Astrocyte (in vitro differentiated cells and primary cell): ENCODE measurements around the gene SDF2. TPM values are rescaled to one million over a fixed set of nuclear protein-coding genes. Genes with fewer than 3 reads are reported as not detected.

Experiments used
- DNase-seq: peaks from one replicate; pipeline ENCODE4 v3.0.0-alpha.2; 2010; ENCODE audit warnings: low read depth
- FAIRE-seq: peaks from 2 replicates; lab custom pipeline; 2011; peaks lifted over from hg19 to GRCh38; lab: Jason Lieb, UNC
- H2AFZ ChIP-seq: 2 replicates; pipeline ENCODE4 v1.6.0; 2012; ENCODE audit warnings: low read depth, low read length, inconsistent platforms
- H3K27ac ChIP-seq: 2 replicates; pipeline ENCODE4 v1.5.1; 2011; ENCODE audit warnings: low read depth, low read length, inconsistent platforms
- H3K27me3 ChIP-seq: 2 replicates; pipeline ENCODE4 v1.6.0; 2011; ENCODE audit warnings: low read length, inconsistent platforms; ENCODE audit not compliant: insufficient read depth
- H3K36me3 ChIP-seq: 2 replicates; pipeline ENCODE4 v1.5.1; 2011; ENCODE audit warnings: low read length, inconsistent platforms; ENCODE audit not compliant: insufficient read depth
- H3K4me1 ChIP-seq: 2 replicates; pipeline ENCODE4 v1.5.1; 2011; ENCODE audit warnings: low read length, inconsistent platforms; ENCODE audit not compliant: insufficient read depth
- H3K4me2 ChIP-seq: 2 replicates; pipeline ENCODE4 v1.6.0; 2012; ENCODE audit warnings: low read length, inconsistent platforms
- H3K4me3 ChIP-seq: 2 replicates; pipeline ENCODE4 v1.5.1; 2011; ENCODE audit warnings: low read depth, mild to moderate bottlenecking, low read length, inconsistent platforms; ENCODE audit not compliant: insufficient read depth
- H3K79me2 ChIP-seq: 2 replicates; pipeline ENCODE4 v1.6.0; 2012; ENCODE audit warnings: mild to moderate bottlenecking, low read length, inconsistent platforms; ENCODE audit not compliant: insufficient read depth
- H3K9ac ChIP-seq: 2 replicates; pipeline ENCODE4 v1.6.0; 2012; ENCODE audit warnings: mild to moderate bottlenecking, low read length, inconsistent platforms
- H3K9me3 ChIP-seq: 2 replicates; pipeline ENCODE4 v1.5.1; 2012; ENCODE audit warnings: low read depth, mild to moderate bottlenecking, low read length, inconsistent platforms; ENCODE audit not compliant: insufficient read depth
- H4K20me1 ChIP-seq: 2 replicates; pipeline ENCODE4 v1.6.0; 2012; ENCODE audit warnings: low read length, inconsistent platforms; ENCODE audit not compliant: insufficient read depth
- H3K27ac Mint-ChIP-seq: one replicate; pipeline ENCODE4 v1.8.0; 2021; ENCODE audit warnings: mild to moderate bottlenecking, mixed read lengths; ENCODE audit not compliant: unreplicated experiment
- H3K27me3 Mint-ChIP-seq: one replicate; pipeline ENCODE4 v1.8.0; 2021; ENCODE audit warnings: low read depth, mixed read lengths; ENCODE audit not compliant: unreplicated experiment
- H3K36me3 Mint-ChIP-seq: one replicate; pipeline ENCODE4 v1.8.0; 2021; ENCODE audit warnings: low read depth, mixed read lengths; ENCODE audit not compliant: unreplicated experiment
- H3K4me1 Mint-ChIP-seq: one replicate; pipeline ENCODE4 v1.8.0; 2021; ENCODE audit warnings: low read depth, mixed read lengths; ENCODE audit not compliant: unreplicated experiment
- H3K4me3 Mint-ChIP-seq: one replicate; pipeline ENCODE4 v1.8.0; 2021; ENCODE audit warnings: mild to moderate bottlenecking, moderate library complexity, mixed read lengths; ENCODE audit not compliant: unreplicated experiment
- H3K9me3 Mint-ChIP-seq: one replicate; pipeline ENCODE4 v1.8.0; 2021; ENCODE audit warnings: mild to moderate bottlenecking, mixed read lengths; ENCODE audit not compliant: unreplicated experiment
- CTCF ChIP-seq: IDR thresholded peaks from 2 replicates; pipeline ENCODE4 v1.5.1; 2011; ENCODE audit warnings: low read depth, mild to moderate bottlenecking, inconsistent platforms, low read length, moderate library complexity; ENCODE audit not compliant: insufficient read depth
- EZH2 ChIP-seq: IDR thresholded peaks from 2 replicates; pipeline ENCODE4 v1.6.1; 2012; ENCODE audit warnings: mild to moderate bottlenecking, low read length, inconsistent platforms; ENCODE audit not compliant: insufficient read depth
- total RNA-seq: library from RNA; stranded (reverse); gene quantifications from 2 replicates; pipeline ENCODE4 v1.2.1, GENCODE V29; 2021

SDF2 gene
- total RNA-seq, 1 donor from 2014 or later, result 71.2 TPM

GRCh38 chr17:28622186-28622585 is 39.5 kb downstream of the SDF2 start:
- H3K9me3 Mint-ChIP-seq, result no peaks in the 10 kb centered on the region
- DNase-seq (no peak), FAIRE-seq (no peak)
- Histone ChIP-seq H4K20me1 (peaks cover 15% of the 10 kb centered on the region), H2AFZ (no peak overlapping the region), H3K9ac (no peak overlapping the region), H3K36me3 (peaks cover 71% of the 10 kb centered on the region), H3K4me2 (no peak overlapping the region), H3K27me3 (no peaks in the 10 kb centered on the region), H3K27ac (no peak overlapping the region), H3K4me3 (no peak overlapping the region), H3K79me2 (peaks cover 3% of the 10 kb centered on the region), H3K9me3 (no peaks in the 10 kb centered on the region), H3K4me1 (no peaks in the 10 kb centered on the region)
- no peak for TF ChIP-seq CTCF
- no peak for TF ChIP-seq EZH2
- no peaks in the 10 kb centered on the region for H3K27me3 Mint-ChIP-seq
- peaks cover 32% of the 10 kb centered on the region for H3K36me3 Mint-ChIP-seq
- H3K4me3 Mint-ChIP-seq, result no peak overlapping the region
- H3K27ac Mint-ChIP-seq, result no peak overlapping the region
- H3K4me1 Mint-ChIP-seq, result no peaks in the 10 kb centered on the region

GRCh38 chr17:28620010-28620409 is 41.7 kb downstream of the SDF2 start:
- Histone ChIP-seq H2AFZ (no peak overlapping the region), H3K4me2 (no peak overlapping the region), H3K79me2 (peaks cover 3% of the 10 kb centered on the region), H3K4me3 (no peak overlapping the region), H3K4me1 (no peaks in the 10 kb centered on the region), H4K20me1 (peaks cover 17% of the 10 kb centered on the region), H3K9ac (no peak overlapping the region), H3K27me3 (no peaks in the 10 kb centered on the region), H3K9me3 (no peaks in the 10 kb centered on the region), H3K27ac (no peak overlapping the region), H3K36me3 (peaks cover 84% of the 10 kb centered on the region)
- no peak overlapping the region for H3K27ac Mint-ChIP-seq
- H3K27me3 Mint-ChIP-seq, result no peaks in the 10 kb centered on the region
- no peak overlapping the region for H3K4me3 Mint-ChIP-seq
- H3K36me3 Mint-ChIP-seq, result peaks cover 41% of the 10 kb centered on the region
- H3K9me3 Mint-ChIP-seq, result no peaks in the 10 kb centered on the region
- TF ChIP-seq CTCF, result no peak
- DNase-seq (no peak), FAIRE-seq (no peak)
- H3K4me1 Mint-ChIP-seq, result no peaks in the 10 kb centered on the region

GRCh38 chr17:28618464-28618863 is 43.2 kb downstream of the SDF2 start:
- TF ChIP-seq CTCF (no peak), EZH2 (no peak)
- no peak overlapping the region for H2AFZ ChIP-seq
- no peaks in the 10 kb centered on the region for H3K9me3 ChIP-seq
- no peak overlapping the region for H3K4me2 ChIP-seq
- H3K79me2 ChIP-seq, result peaks cover 3% of the 10 kb centered on the region
- H3K27me3 ChIP-seq, result no peaks in the 10 kb centered on the region
- H3K9ac ChIP-seq, result no peak overlapping the region
- H3K27ac ChIP-seq, result no peak overlapping the region
- no peaks in the 10 kb centered on the region for H3K4me1 ChIP-seq
- FAIRE-seq (no peak), DNase-seq (no peak)
- H4K20me1 ChIP-seq, result peaks cover 23% of the 10 kb centered on the region
- Mint-ChIP-seq H3K4me3 (no peak overlapping the region), H3K27me3 (no peaks in the 10 kb centered on the region), H3K36me3 (peaks cover 39% of the 10 kb centered on the region), H3K9me3 (no peaks in the 10 kb centered on the region), H3K4me1 (no peaks in the 10 kb centered on the region), H3K27ac (no peak overlapping the region)
- H3K36me3 ChIP-seq, result peaks cover 76% of the 10 kb centered on the region
- no peak overlapping the region for H3K4me3 ChIP-seq
